Nephron (organoid): ENCODE data around the gene SLC11A1.

Experiments used
- H3K27ac Mint-ChIP-seq, 3 experiments: 2 replicates each; pipeline ENCODE4 v1.8.0; 2020; ENCODE audit warnings: mixed read lengths in 3 of 3, mild to moderate bottlenecking in 2 of 3, moderate library complexity in 1 of 3
- H3K27me3 Mint-ChIP-seq: 2 replicates; pipeline ENCODE4 v1.8.0; 2021; ENCODE audit warnings: low read depth, mild to moderate bottlenecking, moderate library complexity, mixed read lengths
- H3K36me3 Mint-ChIP-seq: 2 replicates; pipeline ENCODE4 v1.8.0; 2020; ENCODE audit warnings: low read depth, mixed read lengths
- H3K4me1 Mint-ChIP-seq: 2 replicates; pipeline ENCODE4 v1.8.0; 2020; ENCODE audit warnings: mixed read lengths
- H3K4me3 Mint-ChIP-seq, 3 experiments: 2 replicates each; pipeline ENCODE4 v1.8.0; 2020; ENCODE audit warnings: mild to moderate bottlenecking in 3 of 3, mixed read lengths in 3 of 3, moderate library complexity in 2 of 3
- H3K9me3 Mint-ChIP-seq: 2 replicates; pipeline ENCODE4 v1.8.0; 2020; ENCODE audit warnings: mixed read lengths
- TF ChIP-seq, protein P1 (sequence below), 3 experiments: fragments of 200-600 bp; sonication (generic); IDR thresholded peaks; one replicate each; pipeline ENCODE4 v1.5.0; 2021; ENCODE audit warnings: antibody characterized with exemption in 3 of 3; ENCODE audit not compliant: unreplicated experiment in 3 of 3

SLC11A1 gene

DNA sequence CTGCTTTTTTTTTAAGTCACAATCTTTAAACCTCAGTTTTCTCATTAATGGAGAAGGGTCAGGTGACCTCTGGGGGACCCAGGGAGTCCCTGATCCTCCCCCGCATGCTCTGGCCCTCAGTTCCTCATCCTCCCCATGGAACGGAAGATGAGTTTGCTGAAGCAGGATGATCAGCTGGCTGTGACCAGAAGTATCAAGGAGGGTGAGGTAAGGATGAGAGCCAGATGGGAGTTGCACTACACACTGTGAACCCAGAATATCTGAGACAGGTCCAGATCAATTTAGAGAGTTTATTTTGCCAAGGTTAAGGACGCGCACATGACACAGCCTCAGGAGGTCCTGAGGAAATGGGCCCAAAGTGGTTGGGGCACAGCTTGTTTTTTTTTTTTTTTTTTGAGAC lies 21.6 kb upstream of the SLC11A1 start:
- H3K9me3 Mint-ChIP-seq = no peaks in the 10 kb centered on the region
- H3K4me1 Mint-ChIP-seq = peaks cover 17% of the 10 kb centered on the region
- TF ChIP-seq, protein P1, sequence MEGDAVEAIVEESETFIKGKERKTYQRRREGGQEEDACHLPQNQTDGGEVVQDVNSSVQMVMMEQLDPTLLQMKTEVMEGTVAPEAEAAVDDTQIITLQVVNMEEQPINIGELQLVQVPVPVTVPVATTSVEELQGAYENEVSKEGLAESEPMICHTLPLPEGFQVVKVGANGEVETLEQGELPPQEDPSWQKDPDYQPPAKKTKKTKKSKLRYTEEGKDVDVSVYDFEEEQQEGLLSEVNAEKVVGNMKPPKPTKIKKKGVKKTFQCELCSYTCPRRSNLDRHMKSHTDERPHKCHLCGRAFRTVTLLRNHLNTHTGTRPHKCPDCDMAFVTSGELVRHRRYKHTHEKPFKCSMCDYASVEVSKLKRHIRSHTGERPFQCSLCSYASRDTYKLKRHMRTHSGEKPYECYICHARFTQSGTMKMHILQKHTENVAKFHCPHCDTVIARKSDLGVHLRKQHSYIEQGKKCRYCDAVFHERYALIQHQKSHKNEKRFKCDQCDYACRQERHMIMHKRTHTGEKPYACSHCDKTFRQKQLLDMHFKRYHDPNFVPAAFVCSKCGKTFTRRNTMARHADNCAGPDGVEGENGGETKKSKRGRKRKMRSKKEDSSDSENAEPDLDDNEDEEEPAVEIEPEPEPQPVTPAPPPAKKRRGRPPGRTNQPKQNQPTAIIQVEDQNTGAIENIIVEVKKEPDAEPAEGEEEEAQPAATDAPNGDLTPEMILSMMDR (IDR thresholded peaks at IDR 0.05; ENCODE audit: unreplicated experiment in 3 of 3) = no peak
- H3K27ac Mint-ChIP-seq = peak overlapping the region; percentile 16 to 88 (median 87)
- H3K27me3 Mint-ChIP-seq = no peaks in the 10 kb centered on the region
- no peaks in the 10 kb centered on the region for H3K36me3 Mint-ChIP-seq
- peak overlapping the region in 1 of 3 experiments; percentile 6 for H3K4me3 Mint-ChIP-seq

GRCh38 chr2:218362606-218363005 lies 19.5 kb upstream of the SLC11A1 start:
- no peaks in the 10 kb centered on the region for H3K36me3 Mint-ChIP-seq
- TF ChIP-seq, protein P1 (IDR thresholded peaks at IDR 0.05; ENCODE audit: unreplicated experiment in 3 of 3) = no peak
- no peaks in the 10 kb centered on the region for H3K9me3 Mint-ChIP-seq
- peaks cover 5% of the 10 kb centered on the region for H3K4me1 Mint-ChIP-seq
- no peaks in the 10 kb centered on the region for H3K27me3 Mint-ChIP-seq
- no peak overlapping the region for H3K4me3 Mint-ChIP-seq
- peak overlapping the region in 2 of 3 experiments; percentile 51 to 89 for H3K27ac Mint-ChIP-seq

GRCh38 chr2:218363736-218364135 lies 18.3 kb upstream of the SLC11A1 start:
- H3K9me3 Mint-ChIP-seq = no peaks in the 10 kb centered on the region
- TF ChIP-seq, protein P1 (IDR thresholded peaks at IDR 0.05; ENCODE audit: unreplicated experiment in 3 of 3) = no peak

GRCh38 chr2:218364196-218364595 lies 17.9 kb upstream of the SLC11A1 start:
- Mint-ChIP-seq H3K36me3 (no peaks in the 10 kb centered on the region), H3K4me3 (peak overlapping the region in 1 of 3 experiments; percentile 26), H3K4me1 (peaks cover 6% of the 10 kb centered on the region), H3K9me3 (no peaks in the 10 kb centered on the region), H3K27me3 (peaks cover 4% of the 10 kb centered on the region), H3K27ac (peak overlapping the region; percentile 38 to 91 (median 83))
- TF ChIP-seq, protein P1 (IDR thresholded peaks at IDR 0.05; ENCODE audit: unreplicated experiment in 3 of 3) = no peak

More at GRCh38 chr2:218363736-218364135, 18.3 kb upstream of the SLC11A1 start:
- Mint-ChIP-seq H3K36me3 (no peaks in the 10 kb centered on the region), H3K4me1 (peaks cover 1% of the 10 kb centered on the region), H3K27ac (peak overlapping the region; percentile 38 to 91 (median 83)), H3K4me3 (no peak overlapping the region), H3K27me3 (peaks cover 4% of the 10 kb centered on the region)

- H3K36me3 Mint-ChIP-seq = no peaks in the 10 kb centered on the region
- H3K4me3 Mint-ChIP-seq = peak overlapping the region; percentile 75 to 80 (median 77)
- peaks cover 8% of the 10 kb centered on the region for H3K4me1 Mint-ChIP-seq
- peaks cover 7% of the 10 kb centered on the region for H3K27me3 Mint-ChIP-seq
- peak overlapping the region; percentile 45 to 76 (median 74) for H3K27ac Mint-ChIP-seq
- TF ChIP-seq, protein P1 (IDR thresholded peaks at IDR 0.05; ENCODE audit: unreplicated experiment in 3 of 3) = no peak
- no peaks in the 10 kb centered on the region for H3K9me3 Mint-ChIP-seq
These were observed 15.3 kb upstream of the SLC11A1 start for GRCh38 chr2:218366621-218367414.
